Glomerular visceral epithelial cell (primary cell): ENCODE results near the gene TWIST2.

Source experiments
- DNase-seq: peaks from one replicate; pipeline ENCODE4 v3.0.0-alpha.2; 2016; ENCODE audit errors: extremely low spot score

The TWIST2 gene

GRCh38 chr2:238847841-238848690 lies at the start of gene TWIST2:
TSS of gene TWIST2 (plus strand) at chr2:238848085. CDS start at chr2:238848216, 131 bp downstream.
- no peak for DNase-seq

- no peak for DNase-seq
These were observed 46.1 kb upstream of the TWIST2 start for GRCh38 chr2:238801791-238802190.

GRCh38 chr2:238802957-238803356 lies 44.9 kb upstream of the TWIST2 start:
- DNase-seq: no peak

GRCh38 chr2:238803996-238804870 lies 43.7 kb upstream of the TWIST2 start:
- DNase-seq: no peak

- no peak for DNase-seq
These were observed 39.1 kb upstream of the TWIST2 start for GRCh38 chr2:238808761-238809160.

- DNase-seq: no peak
These were observed 37.6 kb upstream of the TWIST2 start for GRCh38 chr2:238810321-238810720.

GRCh38 chr2:238811293-238811692 lies 36.6 kb upstream of the TWIST2 start:
- DNase-seq: no peak

GRCh38 chr2:238811759-238812158 lies 36.1 kb upstream of the TWIST2 start:
- no peak for DNase-seq

GRCh38 chr2:238813109-238813508 lies 34.8 kb upstream of the TWIST2 start:
- DNase-seq: no peak

- DNase-seq: no peak
These were observed 33.1 kb upstream of the TWIST2 start for GRCh38 chr2:238814815-238815214.

- DNase-seq: no peak
These were observed 31.6 kb upstream of the TWIST2 start for GRCh38 chr2:238816291-238816690.

- no peak for DNase-seq
These were observed 30.5 kb upstream of the TWIST2 start for GRCh38 chr2:238817382-238817781.

GRCh38 chr2:238817891-238818290 lies 30.0 kb upstream of the TWIST2 start:
- no peak for DNase-seq

GRCh38 chr2:238818561-238818960 lies 29.3 kb upstream of the TWIST2 start:
- no peak for DNase-seq

- DNase-seq: no peak
These were observed 27.7 kb upstream of the TWIST2 start for GRCh38 chr2:238820197-238820596.

- DNase-seq: no peak
These were observed 27.0 kb upstream of the TWIST2 start for GRCh38 chr2:238820916-238821315.

GRCh38 chr2:238821391-238821790 lies 26.5 kb upstream of the TWIST2 start:
- DNase-seq: no peak

- DNase-seq: no peak
These were observed 25.8 kb upstream of the TWIST2 start for GRCh38 chr2:238821944-238822670.

GRCh38 chr2:238822955-238823354 lies 24.9 kb upstream of the TWIST2 start:
- DNase-seq: no peak

GRCh38 chr2:238831177-238831576 lies 16.7 kb upstream of the TWIST2 start:
- DNase-seq: no peak

- no peak for DNase-seq
These were observed 12.9 kb upstream of the TWIST2 start for GRCh38 chr2:238834982-238835381.

- DNase-seq: no peak
These were observed 12.1 kb upstream of the TWIST2 start for GRCh38 chr2:238835726-238836301.
